ENCODE measurements around the gene CELF3.

CELF3 gene

GRCh38 chr1:151653397-151653796 lies 63.2 kb downstream of the CELF3 start:
- H4K20me1 ChIP-seq (ENCODE audit: insufficient read depth, low read length) = 0 out of 2 replicates have a peak, but pooled peaks cover 4% of the 10 kb centered on the region
- H3K27ac ChIP-seq (ENCODE audit: low read length) = no peak overlapping the region
- H3K4me2 ChIP-seq (ENCODE audit: insufficient read depth, low read length) = no peak overlapping the region
- ATAC-seq (ENCODE audit: insufficient read depth, low read depth) (no peak), DNase-seq (no peak)
- H3K36me3 ChIP-seq (ENCODE audit: insufficient read depth, low read length) = peaks cover 50% of the 10 kb centered on the region
- H2AFZ ChIP-seq (ENCODE audit: low read depth, low read length) = no peak overlapping the region
- no peak overlapping the region for H3K9ac ChIP-seq (ENCODE audit: low read depth, low read length)
- H3K27me3 ChIP-seq (ENCODE audit: insufficient read depth, low read length, poor library complexity) = no peaks in the 10 kb centered on the region
- peaks cover 16% of the 10 kb centered on the region for H3K79me2 ChIP-seq (ENCODE audit: insufficient read depth, low read length)
- H3K9me3 ChIP-seq (ENCODE audit: insufficient read depth, low read length, severe bottlenecking) = no peaks in the 10 kb centered on the region
- no peaks in the 10 kb centered on the region for H3K4me1 ChIP-seq (ENCODE audit: insufficient read depth, low read length)
- no peak overlapping the region for H3K4me3 ChIP-seq (ENCODE audit: low read depth in 1 of 2, low read length in 2 of 2)
- no peak for TF ChIP-seq CTCF (IDR thresholded peaks at IDR 0.05; ENCODE audit: borderline replicate concordance, extremely low read depth, low read length, poor library complexity, severe bottlenecking)
- TF ChIP-seq EZH2 (IDR thresholded peaks at IDR 0.05; ENCODE audit: borderline replicate concordance, low read depth, low read length, severe bottlenecking) = no peak
